Measurements from ENCODE around the gene BRAF. TPM values are rescaled to one million over a fixed set of nuclear protein-coding genes. Genes with fewer than 3 reads are reported as not detected.
"Not testable (repeated sequence)": the region's sequence is repeated elsewhere in the genome, so short reads cannot be mapped to it uniquely, and the experiment has no call there.

BRAF gene
- total RNA-seq, 1 donor from 2014 or later = 19.8 TPM

GRCh38 chr7:140672382-140673062 lies 252.2 kb downstream of the BRAF start, which contains the start of gene ADCK2:
Gene ADCK2, plus strand, starts transcription at chr7:140672945. Its CDS starts 386 bp downstream, at chr7:140673331.
- H3K27ac Mint-ChIP-seq (ENCODE audit: unreplicated experiment) = no peak within 1 kb of the TSS
- H3K4me3 Mint-ChIP-seq (ENCODE audit: unreplicated experiment) = peak within 1 kb of the TSS; percentile 76
- TF ChIP-seq CTCF (IDR thresholded peaks at IDR 0.05) = no peak
- no peaks in the 10 kb centered on the region for H3K27me3 Mint-ChIP-seq (ENCODE audit: low read depth)
- peaks cover 37% of the 10 kb centered on the region for H3K4me1 Mint-ChIP-seq (ENCODE audit: low read depth)
- H3K9me3 Mint-ChIP-seq (ENCODE audit: low read depth) = no peaks in the 10 kb centered on the region
- H3K36me3 Mint-ChIP-seq (ENCODE audit: low read depth) = peaks cover under 1% of the 10 kb centered on the region
- DNase-seq (ENCODE audit: low spot score) = no peak

- peaks cover 43% of the 10 kb centered on the region for H3K4me1 Mint-ChIP-seq (ENCODE audit: low read depth)
- no peak for TF ChIP-seq CTCF (IDR thresholded peaks at IDR 0.05)
- no peaks in the 10 kb centered on the region for H3K36me3 Mint-ChIP-seq (ENCODE audit: low read depth)
- no peaks in the 10 kb centered on the region for H3K27me3 Mint-ChIP-seq (ENCODE audit: low read depth)
- H3K9me3 Mint-ChIP-seq (ENCODE audit: low read depth) = no peaks in the 10 kb centered on the region
- peak; percentile 79 for DNase-seq (ENCODE audit: low spot score)
- H3K4me3 Mint-ChIP-seq (ENCODE audit: unreplicated experiment) = peak overlapping the region; percentile 65
- no peak overlapping the region for H3K27ac Mint-ChIP-seq (ENCODE audit: unreplicated experiment)
Measured at GRCh38 chr7:140671966-140672365, 252.8 kb downstream of the BRAF start.

- peak; percentile 21 for DNase-seq (ENCODE audit: low spot score)
- H3K4me1 Mint-ChIP-seq (ENCODE audit: low read depth) = peaks cover 43% of the 10 kb centered on the region
- no peaks in the 10 kb centered on the region for H3K27me3 Mint-ChIP-seq (ENCODE audit: low read depth)
- TF ChIP-seq CTCF (IDR thresholded peaks at IDR 0.05) = no peak
- H3K9me3 Mint-ChIP-seq (ENCODE audit: low read depth) = no peaks in the 10 kb centered on the region
- H3K27ac Mint-ChIP-seq (ENCODE audit: unreplicated experiment) = no peak overlapping the region
- no peak overlapping the region for H3K4me3 Mint-ChIP-seq (ENCODE audit: unreplicated experiment)
- no peaks in the 10 kb centered on the region for H3K36me3 Mint-ChIP-seq (ENCODE audit: low read depth)
Measured at GRCh38 chr7:140670343-140670935, 254.3 kb downstream of the BRAF start.

GRCh38 chr7:140669862-140670261 lies 254.9 kb downstream of the BRAF start:
- not testable (repeated sequence) for H3K4me3 Mint-ChIP-seq (ENCODE audit: unreplicated experiment); H3K27ac Mint-ChIP-seq (ENCODE audit: unreplicated experiment)

GRCh38 chr7:140669352-140669751 lies 255.4 kb downstream of the BRAF start:
- H3K4me1 Mint-ChIP-seq (ENCODE audit: low read depth) = peaks cover 32% of the 10 kb centered on the region
- H3K27me3 Mint-ChIP-seq (ENCODE audit: low read depth) = no peaks in the 10 kb centered on the region
- TF ChIP-seq CTCF (IDR thresholded peaks at IDR 0.05) = no peak
- H3K4me3 Mint-ChIP-seq (ENCODE audit: unreplicated experiment) = no peak overlapping the region
- H3K27ac Mint-ChIP-seq (ENCODE audit: unreplicated experiment) = no peak overlapping the region
- no peaks in the 10 kb centered on the region for H3K36me3 Mint-ChIP-seq (ENCODE audit: low read depth)
- no peaks in the 10 kb centered on the region for H3K9me3 Mint-ChIP-seq (ENCODE audit: low read depth)
- no peak for DNase-seq (ENCODE audit: low spot score)

More at GRCh38 chr7:140669862-140670261, 254.9 kb downstream of the BRAF start:
- peak; percentile 43 for DNase-seq (ENCODE audit: low spot score)
- not testable (repeated sequence) for H3K27me3 Mint-ChIP-seq (ENCODE audit: low read depth); H3K36me3 Mint-ChIP-seq (ENCODE audit: low read depth); H3K9me3 Mint-ChIP-seq (ENCODE audit: low read depth)
- H3K4me1 Mint-ChIP-seq (ENCODE audit: low read depth) = peaks cover 38% of the 10 kb centered on the region

Other genes starting within 250 kb of the BRAF start
- gene NDUFB2, start 228.2 kb downstream of the BRAF start, total RNA-seq = 186 to 198 TPM (median 193 TPM) in 3 replicates
- gene MRPS33, start 90.0 kb upstream of the BRAF start, total RNA-seq = 27.9 to 36.2 TPM (median 29.4 TPM) in 3 replicates
- 0.12 to 0.92 TPM (median 0.92 TPM) in 3 replicates for gene TMEM178B, start 149.1 kb upstream of the BRAF start, total RNA-seq